Spleen (tissue), 11 donors: Measurements from ENCODE around the gene TNKS1BP1. TPM values are rescaled to one million over a fixed set of nuclear protein-coding genes. Genes with fewer than 3 reads are reported as not detected.

ENCODE experiments used
- DNase-seq: peaks from one replicate; pipeline ENCODE4 v3.0.0-alpha.2; 2020
- H3K27ac ChIP-seq, 8 donors: fragments of 200-600 bp; sonication (generic) in 7 of 8; 1 replicate in 4 of 8; 2 replicates in 4 of 8; pipeline versions ENCODE4 v1.5.0 to v1.8.0; 2016 to 2021; ENCODE audit warnings: inconsistent platforms in 4 of 8, mild to moderate bottlenecking in 4 of 8, moderate library complexity in 1 of 8
- H3K27me3 ChIP-seq, 7 donors: fragments of 200-600 bp; sonication (generic) in 6 of 7; replicated peaks in 1 of 7; 1 replicate in 4 of 7; 2 replicates in 3 of 7; pipeline versions ENCODE4 v1.5.0 to v1.8.0; 2016 to 2021; ENCODE audit warnings: inconsistent platforms in 3 of 7, mild to moderate bottlenecking in 1 of 7
- H3K36me3 ChIP-seq, 6 donors: fragments of 200-600 bp; sonication (generic) in 5 of 6; 1 replicate in 4 of 6; 2 replicates in 2 of 6; pipeline versions ENCODE4 v1.5.0 to v1.8.0; 2016 to 2021; ENCODE audit warnings: inconsistent platforms in 2 of 6
- H3K4me1 ChIP-seq, 6 donors: fragments of 200-600 bp; sonication (generic) in 5 of 6; 1 replicate in 3 of 6; 2 replicates in 3 of 6; pipeline versions ENCODE4 v1.5.0 to v1.8.0; 2016 to 2021; ENCODE audit warnings: inconsistent platforms in 3 of 6
- H3K4me3 ChIP-seq, 8 donors: fragments of 200-600 bp; sonication (generic) in 7 of 8; 1 replicate in 4 of 8; 2 replicates in 4 of 8; pipeline versions ENCODE4 v1.5.0 to v1.8.0; 2016 to 2021; ENCODE audit warnings: inconsistent platforms in 4 of 8, mild to moderate bottlenecking in 4 of 8, moderate library complexity in 2 of 8
- H3K9me3 ChIP-seq, 8 donors: fragments of 200-600 bp; sonication (generic) in 7 of 8; 1 replicate in 4 of 8; 2 replicates in 4 of 8; pipeline versions ENCODE4 v1.5.0 to v1.8.0; 2016 to 2021; ENCODE audit warnings: inconsistent platforms in 4 of 8
- CTCF ChIP-seq, 11 experiments: fragments of 200-600 bp in 7 of 11; fragments of 450-650 bp in 4 of 11; sonication (generic) in 4 of 11; IDR thresholded peaks in 8 of 11; conservative IDR thresholded peaks in 3 of 11; 1 replicate in 7 of 11; 2 replicates in 4 of 11; pipeline versions ENCODE4 v1.4.0 to v1.8.0; 2016 to 2021; ENCODE audit warnings: antibody characterized with exemption in 11 of 11, inconsistent platforms in 4 of 11, mild to moderate bottlenecking in 1 of 11
- POLR2A ChIP-seq, 3 donors: fragments of 450-650 bp; IDR thresholded peaks; one replicate each; pipeline ENCODE4 v1.5.1; 2017; ENCODE audit warnings: antibody characterized with exemption in 3 of 3, mild to moderate bottlenecking in 1 of 3
- POLR2AphosphoS5 ChIP-seq, 3 donors: sonication (generic); formaldehyde crosslinking; IDR thresholded peaks; one replicate each; pipeline ENCODE4 v1.5.1; 2017; ENCODE audit warnings: antibody characterized with exemption in 3 of 3
- WGBS, 5 donors: extraction: QIAGEN DNeasy Blood & Tissue Kit in 3 of 5; methylation state at CpG; one replicate each; pipeline versions ENCODE4 v1.1.5 to v1.1.7; 2013 to 2018; 5-methylcytosine and 5-hydroxymethylcytosine counted together
- intact Hi-C: fragments of 100-400 bp; cut with DNase I; formaldehyde crosslinking; loops from one replicate; pipeline ENCODE4 v1.15.0; 2023; ENCODE audit warnings: low total_unique reads
- polyA plus RNA-seq, 3 donors: library from polyadenylated mRNA; stranded (reverse); fragments of 200-250 nt; gene quantifications; one replicate each; pipeline ENCODE4 v1.2.1, GENCODE V29; 2013
- total RNA-seq, 7 donors: library from RNA; depleted of rRNA in 3 of 7; stranded (reverse); fragments of >200 nt in 3 of 7; fragmentation: NEBNext Ultra II Directional in 4 of 7; extraction: Animal tissue kit (Norgen Biotek cat#: 25700) in 4 of 7; gene quantifications; one replicate each; pipeline versions ENCODE4 v1.1.0 to v1.2.1, GENCODE V29; 2016 to 2021
- donor health status: healthy with polysubstance abuse.
- donor health status: DM: no; HTN: no; CAD: no; lungs with moderate emphysema.
- donor health status: DM: no; HTN: no; CAD: no.
- donor health status: Bipolar disorder and iron deficiency.
- donor health status: healthy.
- donor health status: DM: no; HTN: no; CAD: no.
- donor health status: DM: yes; HTN: yes; CAD: no.

Gene TNKS1BP1
- total and polyA plus RNA-seq, 10 donors: 19.8 to 126 (median 48.2) TPM

GRCh38 chr11:57357856-57358255 lies 33.1 kb upstream of the TNKS1BP1 start:
- DNase-seq: no peak
- peaks cover 0 to 12% (median 0%) of the 10 kb centered on the region in 6 donors for H3K4me1 ChIP-seq
- no peaks in the 10 kb centered on the region for H3K9me3 ChIP-seq
- intact Hi-C loops: no loop called here
- H3K4me3 ChIP-seq: no peak overlapping the region
- no peaks in the 10 kb centered on the region for H3K36me3 ChIP-seq
- 30 to 50% (median 40%) methylated on average over 6 of the region's 6 CpGs for WGBS, 5 donors
- peaks cover 0 to 6% (median 0%) of the 10 kb centered on the region in 7 donors for H3K27me3 ChIP-seq
- H3K27ac ChIP-seq: no peak overlapping the region
- TF ChIP-seq POLR2AphosphoS5 (IDR thresholded peaks at IDR 0.05) (no peak), POLR2A (IDR thresholded peaks at IDR 0.05) (no peak), CTCF (IDR thresholded peaks at IDR 0.05 in 8 of 11, conservative IDR thresholded peaks at IDR 0.05 in 3 of 11) (no peak)

- no peak overlapping the region for H3K27ac ChIP-seq
- 68 to 97% (median 91%) methylated on average over 3 of the region's 3 CpGs for WGBS, 5 donors
- peaks cover 0 to 12% (median 0%) of the 10 kb centered on the region in 6 donors for H3K4me1 ChIP-seq
- H3K4me3 ChIP-seq: no peak overlapping the region
- DNase-seq: no peak
- intact Hi-C loops: no loop called here
- no peaks in the 10 kb centered on the region for H3K36me3 ChIP-seq
- peaks cover 0 to 6% (median 0%) of the 10 kb centered on the region in 7 donors for H3K27me3 ChIP-seq
- no peak for TF ChIP-seq POLR2AphosphoS5 (IDR thresholded peaks at IDR 0.05)
- no peaks in the 10 kb centered on the region for H3K9me3 ChIP-seq
Observed at GRCh38 chr11:57357310-57357709, 32.6 kb upstream of the TNKS1BP1 start.

- TF ChIP-seq POLR2A (IDR thresholded peaks at IDR 0.05): no peak
- TF ChIP-seq POLR2AphosphoS5 (IDR thresholded peaks at IDR 0.05): no peak
- TF ChIP-seq CTCF (IDR thresholded peaks at IDR 0.05 in 8 of 11, conservative IDR thresholded peaks at IDR 0.05 in 3 of 11): no peak
- no peaks in the 10 kb centered on the region for H3K36me3 ChIP-seq
- no peak overlapping the region for H3K4me3 ChIP-seq
- intact Hi-C loops: no loop called here
- peaks cover 0 to 6% (median 0%) of the 10 kb centered on the region in 8 donors for H3K9me3 ChIP-seq
- H3K4me1 ChIP-seq: peaks cover 0 to 12% (median 0%) of the 10 kb centered on the region in 6 donors
- no peak for DNase-seq
- 30 to 56% (median 39%) methylated on average over 9 of the region's 9 CpGs for WGBS, 5 donors
- H3K27ac ChIP-seq: no peak overlapping the region
- H3K27me3 ChIP-seq: peaks cover 0 to 6% (median 0%) of the 10 kb centered on the region in 7 donors
Observed at GRCh38 chr11:57356268-57356667, 31.5 kb upstream of the TNKS1BP1 start.

- no peak overlapping the region for H3K27ac ChIP-seq
- peaks cover 0 to 17% (median 3%) of the 10 kb centered on the region in 6 donors for H3K4me1 ChIP-seq
- H3K4me3 ChIP-seq: no peak overlapping the region
- intact Hi-C loops: no loop called here
- DNase-seq: no peak
- TF ChIP-seq POLR2A (IDR thresholded peaks at IDR 0.05) (no peak), CTCF (IDR thresholded peaks at IDR 0.05 in 8 of 11, conservative IDR thresholded peaks at IDR 0.05 in 3 of 11) (no peak), POLR2AphosphoS5 (IDR thresholded peaks at IDR 0.05) (no peak)
- WGBS, 5 donors: 28 to 45% (median 36%) methylated on average over 6 of the region's 6 CpGs
- peaks cover 0 to 7% (median 0%) of the 10 kb centered on the region in 7 donors for H3K27me3 ChIP-seq
- H3K36me3 ChIP-seq: no peaks in the 10 kb centered on the region
- H3K9me3 ChIP-seq: peaks cover 0 to 9% (median 0%) of the 10 kb centered on the region in 8 donors
Observed at GRCh38 chr11:57354699-57355098, 29.9 kb upstream of the TNKS1BP1 start.
